Measurements from ENCODE around the gene C1QB. TPM values are rescaled to one million over a fixed set of nuclear protein-coding genes. Genes with fewer than 3 reads are reported as not detected.

C1QB gene
- total RNA-seq, 1 donor from 2014 or later: not detected

DNA sequence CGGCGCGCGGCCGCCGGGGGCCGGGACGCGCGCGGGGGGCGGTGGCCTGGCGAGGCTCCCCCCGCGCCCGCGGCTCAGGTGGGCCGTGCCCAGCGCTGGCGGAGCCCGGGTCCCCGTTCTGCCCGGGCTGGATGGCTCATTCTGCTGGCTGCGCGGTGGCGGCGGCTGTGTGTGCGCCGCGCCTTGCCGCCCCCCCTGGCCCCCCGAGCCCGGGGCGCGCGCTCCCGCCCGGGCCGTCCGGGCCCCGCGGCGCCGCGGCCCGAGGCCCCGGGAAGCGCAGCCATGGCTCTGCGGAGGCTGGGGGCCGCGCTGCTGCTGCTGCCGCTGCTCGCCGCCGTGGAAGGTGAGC lies 57.6 kb downstream of the C1QB start, which contains the start of gene EPHB2:
Gene EPHB2, plus strand, starts transcription at position 139 of the 349 bp plus-strand sequence. Its CDS starts 144 bp downstream, at position 283.
- Mint-ChIP-seq H3K27me3 (peaks cover 59% of the 10 kb centered on the region), H3K9me3 (no peaks in the 10 kb centered on the region)
- CTCF ChIA-PET: no interaction called here

DNA sequence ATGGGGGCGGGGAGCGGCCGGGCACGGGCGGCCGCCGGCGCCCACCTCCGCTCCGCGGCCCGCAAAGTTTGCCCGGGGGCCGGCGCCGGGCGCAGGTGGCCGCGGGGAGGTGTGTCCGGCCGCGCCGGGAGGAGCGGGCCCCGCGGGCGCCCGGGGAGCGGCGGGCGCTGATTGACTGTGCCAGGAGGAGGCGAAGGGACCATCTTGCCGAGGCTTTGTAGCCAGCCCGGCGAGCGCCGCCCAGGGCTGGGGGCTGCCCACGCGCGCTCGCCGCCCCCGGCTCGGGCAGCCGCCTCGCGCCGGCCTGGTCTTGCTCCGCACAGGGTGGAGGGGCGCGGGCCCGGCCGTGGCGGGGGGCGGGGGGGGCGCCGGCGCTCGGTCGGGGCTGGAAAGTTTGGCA lies 58.0 kb downstream of the C1QB start:
- Mint-ChIP-seq H3K27ac (no peak overlapping the region), H3K4me1 (peaks cover 15% of the 10 kb centered on the region), H3K9me3 (no peaks in the 10 kb centered on the region), H3K4me3 (no peak overlapping the region), H3K36me3 (ENCODE audit: low read depth) (no peaks in the 10 kb centered on the region), H3K27me3 (peaks cover 63% of the 10 kb centered on the region)
- DNase-seq (no peak), ATAC-seq (ENCODE audit: low read depth) (no peak)
- TF ChIP-seq, protein P1, sequence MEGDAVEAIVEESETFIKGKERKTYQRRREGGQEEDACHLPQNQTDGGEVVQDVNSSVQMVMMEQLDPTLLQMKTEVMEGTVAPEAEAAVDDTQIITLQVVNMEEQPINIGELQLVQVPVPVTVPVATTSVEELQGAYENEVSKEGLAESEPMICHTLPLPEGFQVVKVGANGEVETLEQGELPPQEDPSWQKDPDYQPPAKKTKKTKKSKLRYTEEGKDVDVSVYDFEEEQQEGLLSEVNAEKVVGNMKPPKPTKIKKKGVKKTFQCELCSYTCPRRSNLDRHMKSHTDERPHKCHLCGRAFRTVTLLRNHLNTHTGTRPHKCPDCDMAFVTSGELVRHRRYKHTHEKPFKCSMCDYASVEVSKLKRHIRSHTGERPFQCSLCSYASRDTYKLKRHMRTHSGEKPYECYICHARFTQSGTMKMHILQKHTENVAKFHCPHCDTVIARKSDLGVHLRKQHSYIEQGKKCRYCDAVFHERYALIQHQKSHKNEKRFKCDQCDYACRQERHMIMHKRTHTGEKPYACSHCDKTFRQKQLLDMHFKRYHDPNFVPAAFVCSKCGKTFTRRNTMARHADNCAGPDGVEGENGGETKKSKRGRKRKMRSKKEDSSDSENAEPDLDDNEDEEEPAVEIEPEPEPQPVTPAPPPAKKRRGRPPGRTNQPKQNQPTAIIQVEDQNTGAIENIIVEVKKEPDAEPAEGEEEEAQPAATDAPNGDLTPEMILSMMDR (IDR thresholded peaks at IDR 0.05): no peak
- ChIA-PET CTCF (no interaction called here), POLR2A (no interaction called here)
- intact Hi-C loops (cut with micrococcal nuclease): no loop called here

More for the DNA sequence above, 57.6 kb downstream of the C1QB start, which contains the start of gene EPHB2:
- POLR2A ChIA-PET: no interaction called here
- no peaks in the 10 kb centered on the region for H3K36me3 Mint-ChIP-seq (ENCODE audit: low read depth)
- no peak within 1 kb of the TSS for H3K27ac Mint-ChIP-seq
- TF ChIP-seq, protein P1 (IDR thresholded peaks at IDR 0.05): no peak
- DNase-seq: no peak
- peak; percentile 63 for ATAC-seq (ENCODE audit: low read depth)
- peak within 1 kb of the TSS; percentile 56 for H3K4me3 Mint-ChIP-seq
- peaks cover 15% of the 10 kb centered on the region for H3K4me1 Mint-ChIP-seq
- intact Hi-C loops (cut with micrococcal nuclease): no loop called here

Other genes with a start within 250 kb of the C1QB start
- gene ZBTB40, start 201.4 kb upstream of the C1QB start, total RNA-seq: 32.5 and 36.2 TPM in 2 replicates
- gene EPHA8, start 89.7 kb upstream of the C1QB start, total RNA-seq: not detected in 2 replicates
- gene C1QA, start 16.6 kb upstream of the C1QB start, total RNA-seq: not detected in 2 replicates
- not detected in 2 replicates for gene C1QC, start 9.6 kb upstream of the C1QB start, total RNA-seq
- 0.13 and 0.37 TPM in 2 replicates for gene EPHB2, start 57.6 kb downstream of the C1QB start, total RNA-seq